Esophagus squamous epithelium (tissue), 4 donors: ENCODE measurements around the gene PCDHA1.
"Not testable (repeated sequence)": the region's sequence is repeated elsewhere in the genome, so short reads cannot be mapped to it uniquely, and the experiment has no call there.

Experiments used
- CTCF ChIP-seq, 6 experiments: fragments of 450-650 bp in 4 of 6; fragments of 200-600 bp in 2 of 6; sonication (generic) in 2 of 6; IDR thresholded peaks; one replicate each; pipeline ENCODE4 v1.5.1; 2016 to 2019; ENCODE audit warnings: antibody characterized with exemption in 6 of 6, mild to moderate bottlenecking in 4 of 6, moderate library complexity in 4 of 6
- POLR2A ChIP-seq, 4 donors: fragments of 450-650 bp; IDR thresholded peaks; one replicate each; pipeline ENCODE4 v1.6.1; 2017; ENCODE audit warnings: antibody characterized with exemption in 4 of 4, mild to moderate bottlenecking in 4 of 4, moderate library complexity in 3 of 4

- TF ChIP-seq CTCF, POLR2A (IDR thresholded peaks at IDR 0.05): not testable (repeated sequence)
These were observed 43.9 kb downstream of the PCDHA1 start for GRCh38 chr5:140829511-140830501.
